HS-5 (cell line): ENCODE results near the gene FGFR4.

Source experiments
- DNase-seq: peaks from one replicate; pipeline ENCODE4 v3.0.0-alpha.2; 2012; ENCODE audit warnings: low read depth

FGFR4 gene

GRCh38 chr5:177103523-177104253, 17.0 kb downstream of the FGFR4 start:
- DNase-seq, result no peak

DNA sequence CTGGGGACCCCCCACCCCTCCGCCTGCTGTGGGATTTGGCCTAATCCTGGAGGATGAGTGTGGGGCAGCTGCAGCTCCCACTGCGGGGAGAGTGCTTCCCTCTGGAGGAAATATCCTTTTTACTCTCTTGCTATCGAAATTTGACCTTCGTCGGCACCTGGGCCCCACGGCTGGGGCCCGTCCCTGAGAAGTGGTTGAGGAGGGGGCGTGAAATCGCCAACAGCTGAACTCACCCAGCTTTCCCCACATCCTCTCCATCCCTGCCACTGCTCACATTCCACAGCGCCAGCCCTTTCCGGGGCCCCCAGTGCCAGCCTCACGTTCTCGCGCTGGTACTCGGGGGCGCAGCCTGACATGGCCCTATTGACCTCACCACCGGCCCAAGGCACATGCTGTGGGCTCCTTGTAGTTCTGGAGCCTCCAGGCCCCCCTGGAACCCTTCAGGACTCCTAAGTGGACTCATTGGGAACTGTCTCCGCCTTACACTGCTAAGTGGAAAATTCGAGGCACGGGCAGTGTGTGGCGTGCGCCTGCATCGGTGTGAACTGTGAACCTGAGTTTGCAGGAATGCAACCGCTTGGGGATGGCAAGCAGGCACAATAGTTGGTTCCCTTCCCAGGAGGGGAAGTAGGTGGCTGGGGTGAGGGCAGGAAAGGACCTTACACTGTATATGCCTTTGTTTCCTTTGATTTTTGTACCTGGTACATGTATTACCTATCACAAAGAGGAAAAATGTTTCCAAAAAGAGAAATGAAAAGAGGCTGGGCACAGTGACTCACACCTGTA, 19.2 kb downstream of the FGFR4 start:
- DNase-seq, result no peak

DNA sequence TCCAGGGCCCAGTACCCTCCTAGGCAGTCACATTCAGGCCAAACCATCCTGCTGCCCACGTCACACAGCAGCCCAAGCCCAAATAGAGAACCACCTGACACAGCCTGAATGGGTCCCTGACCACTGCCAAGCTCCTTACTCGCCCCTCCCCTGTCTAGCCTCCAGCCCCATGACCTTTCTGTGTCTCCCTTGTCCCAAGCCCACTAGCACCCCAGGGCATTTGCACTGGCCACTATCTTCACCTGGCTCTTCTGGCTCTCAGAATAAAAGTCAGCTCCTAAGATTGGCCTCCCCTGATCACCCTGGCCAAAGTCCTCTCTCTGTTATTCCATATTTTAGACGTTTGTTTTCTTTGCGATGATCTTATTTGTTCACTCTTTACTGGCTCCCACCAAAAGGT, 20.4 kb downstream of the FGFR4 start:
- DNase-seq, result no peak

DNA sequence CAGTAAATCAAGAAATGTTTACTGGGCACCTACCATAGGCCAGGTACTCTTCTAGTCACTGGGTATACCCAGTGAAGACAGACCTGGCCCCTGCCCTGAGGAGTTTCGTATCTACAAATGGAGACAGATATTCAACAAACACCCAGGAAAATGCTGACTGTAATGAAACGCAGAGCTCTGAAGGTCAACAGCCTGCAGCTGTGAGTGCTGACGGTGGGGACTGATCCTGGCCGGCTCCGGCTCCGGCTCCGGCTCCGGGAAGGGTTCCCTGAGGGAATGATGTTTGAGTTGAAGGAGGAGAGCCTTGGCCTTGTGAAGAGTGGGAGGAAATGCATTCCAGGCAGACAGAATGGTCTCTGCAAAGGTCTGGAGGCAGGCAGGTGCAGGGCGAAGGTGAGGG, 23.1 kb downstream of the FGFR4 start:
- no peak for DNase-seq

DNA sequence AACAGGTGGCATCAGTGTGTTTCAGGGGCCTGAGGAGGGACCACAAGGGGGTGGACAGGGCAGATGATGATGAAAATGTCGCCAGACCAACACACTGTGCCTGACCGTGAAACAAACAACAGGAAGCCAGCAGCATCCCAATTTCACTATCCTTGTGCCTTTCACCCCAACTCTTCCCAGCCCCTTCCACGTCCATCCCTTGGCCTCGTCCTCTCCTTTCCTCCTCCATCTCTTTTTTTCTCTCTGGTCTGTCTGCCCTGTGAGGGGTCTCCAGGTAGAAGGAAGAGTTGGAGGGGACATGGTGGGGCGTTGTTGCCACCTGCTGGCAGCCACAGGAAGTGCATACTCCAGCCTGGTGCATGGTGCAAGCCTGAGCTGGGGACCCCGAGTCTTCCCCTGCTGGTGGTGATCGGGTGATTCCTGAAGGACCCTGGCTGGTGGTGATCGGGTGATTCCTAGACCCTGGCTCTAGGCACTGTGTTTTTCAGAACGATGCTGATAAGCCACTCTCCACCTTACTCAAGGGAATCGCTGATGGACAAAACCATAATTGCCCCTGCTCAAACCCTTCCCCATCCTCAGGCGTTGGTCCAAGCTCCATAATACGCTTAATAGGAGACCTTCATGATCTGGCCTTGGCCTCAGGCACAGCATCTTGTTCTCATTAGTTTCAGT, 25.1 kb downstream of the FGFR4 start:
- DNase-seq, result no peak

DNA sequence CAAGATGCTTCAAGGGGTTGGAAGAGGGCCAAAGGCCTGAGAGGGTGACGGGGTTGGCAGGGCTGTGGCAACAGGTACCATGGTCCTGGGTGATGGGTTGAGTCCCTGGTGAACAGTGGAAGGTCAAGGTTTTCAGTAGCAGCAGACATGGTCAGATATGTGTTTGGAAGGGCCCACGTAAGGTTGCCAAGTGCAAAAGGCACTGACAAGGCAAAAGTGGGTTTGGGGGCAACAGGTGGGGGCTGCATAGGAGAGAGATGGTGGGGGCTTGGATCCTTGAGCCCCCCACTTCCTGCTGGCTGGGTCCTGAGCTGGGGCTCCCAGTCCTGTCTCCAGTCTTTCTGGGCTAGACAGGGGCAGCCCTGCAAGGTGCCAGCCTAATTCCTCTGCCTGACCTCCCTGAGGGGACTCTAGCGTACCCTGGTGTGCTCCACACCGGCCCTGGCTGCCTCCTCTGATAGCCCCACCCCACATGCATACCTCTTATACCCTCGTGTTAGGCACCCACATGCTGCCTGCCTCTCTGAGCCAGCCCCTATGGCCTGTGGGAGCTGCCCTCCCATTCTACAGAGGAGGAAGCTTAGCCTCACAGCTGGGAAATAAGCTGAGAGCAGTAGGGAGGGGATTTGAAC, 26.0 kb downstream of the FGFR4 start:
- no peak for DNase-seq

DNA sequence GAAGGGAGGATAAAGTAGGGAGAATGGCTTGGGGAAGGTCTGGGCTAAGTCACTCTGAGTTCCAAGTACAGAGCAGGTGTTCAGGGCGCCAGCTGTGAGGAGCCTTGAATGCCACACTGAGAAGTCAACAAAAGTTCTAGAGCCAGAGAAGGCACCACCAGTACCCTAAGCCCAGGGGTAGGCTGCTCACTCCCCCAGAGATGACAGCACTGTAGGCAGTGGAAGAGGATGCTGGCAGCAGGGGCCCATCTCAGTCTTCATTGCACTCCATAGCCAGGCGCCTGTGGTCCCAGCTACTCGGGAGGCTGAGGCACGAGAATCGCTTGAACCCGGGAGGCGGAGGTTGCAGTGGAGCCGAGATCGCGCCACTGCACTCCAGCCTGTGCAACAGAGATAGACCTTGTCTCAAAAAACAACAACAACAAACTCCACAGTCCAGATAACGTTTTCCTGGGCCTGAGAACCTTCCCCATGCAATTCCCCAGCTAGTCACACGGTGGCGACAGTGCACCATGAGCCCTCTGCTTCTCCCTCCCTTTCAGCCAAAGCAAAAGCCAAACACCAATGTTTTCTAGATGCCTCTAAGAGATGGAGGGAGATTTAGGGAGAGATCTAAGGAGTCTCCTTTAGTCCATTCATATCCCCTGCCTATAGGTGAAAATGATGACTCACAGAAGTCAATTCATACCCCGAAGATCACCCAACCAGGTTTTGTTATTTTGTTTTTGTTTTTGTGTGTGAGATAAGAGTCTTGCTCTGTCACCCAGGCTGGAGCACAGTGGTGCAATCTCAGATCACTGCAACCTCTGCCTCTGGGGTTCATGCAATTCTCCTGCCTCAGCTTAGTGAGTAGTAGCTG, 27.1 kb downstream of the FGFR4 start:
- DNase-seq, result peak; percentile 60

DNA sequence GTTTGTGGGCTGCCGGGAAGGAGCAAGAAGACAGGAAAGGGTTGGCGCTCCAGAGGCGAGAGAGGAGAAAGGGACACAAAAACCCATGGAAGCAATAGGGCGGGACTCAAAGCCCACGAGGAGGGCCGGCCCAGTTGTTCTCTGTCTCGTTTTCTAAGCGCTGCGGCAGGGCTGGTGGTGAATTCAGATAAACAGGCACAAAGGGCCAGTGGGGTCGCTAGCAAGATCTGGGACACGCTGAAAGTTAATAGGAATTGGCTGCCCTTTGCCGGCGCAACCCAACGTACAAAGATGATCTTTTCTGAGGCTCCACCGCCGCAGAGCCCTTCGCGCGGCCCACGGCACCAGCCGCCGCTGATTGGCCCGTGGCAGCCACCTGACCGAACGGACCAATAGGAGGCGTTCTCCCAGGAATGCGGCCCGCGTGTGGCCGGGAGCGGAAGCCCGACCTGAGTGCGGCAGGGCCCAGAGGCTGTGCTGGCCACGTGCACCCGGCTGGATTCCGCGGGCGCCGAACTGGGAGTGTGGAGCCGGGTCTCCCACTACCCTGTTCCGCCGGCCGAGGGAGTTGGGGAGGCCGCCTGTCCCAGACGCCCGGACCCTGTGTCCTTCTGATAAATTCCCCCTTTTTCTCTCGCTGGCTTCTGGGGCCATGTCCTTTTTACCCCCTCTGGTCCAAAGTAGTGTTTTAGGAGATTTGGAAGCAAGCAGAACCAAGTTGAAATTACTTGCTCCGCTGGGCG, 30.1 kb downstream of the FGFR4 start:
- DNase-seq, result peak; percentile 61

DNA sequence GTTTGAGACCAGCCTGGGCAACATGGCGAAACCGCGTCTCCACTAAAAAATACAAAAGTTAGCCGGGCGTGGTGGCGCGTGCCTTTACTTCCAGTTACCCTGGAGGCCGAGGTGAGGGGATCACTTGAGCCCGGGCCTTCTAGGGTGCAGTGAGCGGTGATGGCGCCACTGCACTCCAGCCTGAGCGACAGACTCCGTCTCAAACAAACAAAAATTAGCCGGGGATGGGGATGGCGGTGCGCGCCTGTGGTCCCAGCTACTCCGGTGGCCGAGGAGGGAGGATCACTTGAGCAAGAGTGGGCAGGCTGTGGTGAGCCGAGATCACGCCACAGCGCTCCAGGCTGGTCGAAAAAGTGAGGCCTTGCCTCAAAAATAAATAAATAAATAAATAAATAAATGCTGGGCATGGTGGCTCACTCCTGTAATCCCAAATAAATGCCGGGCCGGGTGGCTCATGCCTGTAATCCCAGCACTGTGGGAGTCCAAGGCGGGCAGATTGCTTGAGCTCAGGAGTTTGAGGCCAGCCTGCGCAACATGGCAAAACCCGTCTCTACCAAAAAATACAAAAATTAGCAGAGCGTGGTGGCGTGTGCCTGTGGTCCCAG, 30.8 kb downstream of the FGFR4 start:
- no peak for DNase-seq

DNA sequence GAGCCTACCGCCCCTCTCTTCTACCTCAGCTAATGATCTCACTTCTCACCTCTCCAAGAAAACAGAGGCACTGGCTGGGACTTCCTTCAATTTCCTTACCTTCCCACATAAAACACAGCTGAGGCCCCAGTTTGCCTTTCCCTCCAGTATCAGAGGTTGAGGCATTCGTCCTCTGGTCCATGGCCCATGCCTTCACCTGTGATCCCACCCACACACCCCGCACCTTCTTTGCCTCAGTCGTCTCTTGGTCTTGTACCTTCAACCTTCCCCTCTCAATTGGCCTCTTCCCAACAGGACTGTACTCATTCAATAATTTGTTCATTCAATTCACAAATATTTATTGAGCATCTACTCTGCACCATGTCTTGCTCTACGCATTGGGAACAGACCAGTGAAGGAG, 35.9 kb downstream of the FGFR4 start:
- DNase-seq, result no peak

- DNase-seq, result no peak
These were observed 37.2 kb downstream of the FGFR4 start for GRCh38 chr5:177123789-177124485.

- no peak for DNase-seq
These were observed 37.8 kb downstream of the FGFR4 start for GRCh38 chr5:177124486-177124991.

GRCh38 chr5:177126771-177127170, 40.1 kb downstream of the FGFR4 start:
- DNase-seq, result no peak

- no peak for DNase-seq
These were observed 41.9 kb downstream of the FGFR4 start for GRCh38 chr5:177128551-177128981.

GRCh38 chr5:177130211-177131018, 43.7 kb downstream of the FGFR4 start:
- no peak for DNase-seq

GRCh38 chr5:177131019-177131320, 44.3 kb downstream of the FGFR4 start:
- no peak for DNase-seq

DNA sequence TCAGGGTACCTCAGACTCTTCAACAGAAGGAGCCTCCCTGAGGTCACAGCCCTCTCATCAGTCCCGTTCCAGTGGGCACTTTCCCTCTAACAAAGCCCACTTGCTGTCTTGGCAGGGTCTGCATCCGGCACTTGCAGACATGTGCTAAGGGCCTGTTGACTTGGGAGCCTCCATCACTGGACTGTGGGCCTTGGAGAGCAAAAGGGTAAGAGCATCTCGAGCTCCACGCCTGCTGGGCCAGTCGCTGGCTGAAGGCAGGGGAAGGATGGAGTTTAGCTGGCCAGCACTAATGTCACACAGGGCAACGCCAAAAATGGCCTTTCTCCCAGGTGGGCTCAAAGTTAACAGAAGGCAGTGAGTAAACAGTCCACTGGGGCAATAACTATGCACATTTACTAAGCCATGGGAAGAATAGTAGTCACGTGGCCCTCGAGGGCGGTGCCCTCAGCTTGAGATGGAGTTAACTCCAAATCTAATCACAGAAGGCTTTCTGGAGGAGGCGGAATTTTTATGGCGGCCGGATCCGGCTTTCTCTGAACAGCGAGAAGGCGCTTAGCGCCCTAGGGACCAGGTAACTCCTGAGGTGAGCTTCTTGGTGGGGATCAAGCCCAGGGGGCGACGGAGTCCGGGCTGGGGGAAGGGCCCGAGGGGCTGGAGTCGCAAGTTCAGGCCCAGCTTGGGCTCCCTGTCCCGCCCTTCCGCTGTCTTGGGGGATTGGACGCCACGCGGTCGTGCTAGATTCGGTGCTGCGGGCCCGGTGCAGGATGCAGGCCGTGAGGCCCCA, 44.8 kb downstream of the FGFR4 start:
- DNase-seq, result no peak
